Activated CD4-positive, alpha-beta T cell treated with anti-CD3 and anti-CD28 coated beads for 24 hours (primary cell): ENCODE data around the gene CYP1A2.
"Not testable (repeated sequence)": the region's sequence is repeated elsewhere in the genome, so short reads cannot be mapped to it uniquely, and the experiment has no call there.

ENCODE experiments used
- DNase-seq, 2 donors: peaks; one replicate each; pipeline ENCODE4 v3.0.0-alpha.2; 2020; ENCODE audit warnings: low read depth in 2 of 2

CYP1A2 gene, protein sequence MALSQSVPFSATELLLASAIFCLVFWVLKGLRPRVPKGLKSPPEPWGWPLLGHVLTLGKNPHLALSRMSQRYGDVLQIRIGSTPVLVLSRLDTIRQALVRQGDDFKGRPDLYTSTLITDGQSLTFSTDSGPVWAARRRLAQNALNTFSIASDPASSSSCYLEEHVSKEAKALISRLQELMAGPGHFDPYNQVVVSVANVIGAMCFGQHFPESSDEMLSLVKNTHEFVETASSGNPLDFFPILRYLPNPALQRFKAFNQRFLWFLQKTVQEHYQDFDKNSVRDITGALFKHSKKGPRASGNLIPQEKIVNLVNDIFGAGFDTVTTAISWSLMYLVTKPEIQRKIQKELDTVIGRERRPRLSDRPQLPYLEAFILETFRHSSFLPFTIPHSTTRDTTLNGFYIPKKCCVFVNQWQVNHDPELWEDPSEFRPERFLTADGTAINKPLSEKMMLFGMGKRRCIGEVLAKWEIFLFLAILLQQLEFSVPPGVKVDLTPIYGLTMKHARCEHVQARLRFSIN

GRCh38 chr15:74748322-74748946 is at the start of gene CYP1A2:
TSS of gene CYP1A2 (plus strand) at chr15:74748845. CDS start at chr15:74749739, 894 bp downstream.
- no peak for DNase-seq

GRCh38 chr15:74709011-74709410 is 39.6 kb upstream of the CYP1A2 start:
- DNase-seq: no peak

- no peak for DNase-seq
Measured at GRCh38 chr15:74709892-74710291, 38.8 kb upstream of the CYP1A2 start.

- DNase-seq: no peak
Measured at GRCh38 chr15:74710319-74711094, 38.1 kb upstream of the CYP1A2 start.

DNA sequence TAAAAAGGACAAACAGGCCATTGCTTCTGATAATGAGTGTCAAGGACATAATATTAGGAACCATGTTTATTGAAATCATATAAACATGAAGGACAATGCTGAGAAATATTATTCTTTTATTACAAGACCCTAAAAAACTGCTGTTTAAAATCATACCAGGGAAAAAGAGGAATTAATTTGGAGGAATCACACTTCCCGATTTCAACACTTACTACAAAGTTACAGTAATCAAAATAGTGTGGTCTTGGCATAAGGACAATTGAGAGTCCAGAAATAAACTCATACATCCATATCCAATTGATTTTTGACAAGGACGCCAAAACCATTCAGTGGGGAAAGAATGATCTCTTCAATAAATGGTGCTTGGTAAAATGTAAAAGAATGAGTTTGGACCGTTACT is 36.3 kb upstream of the CYP1A2 start:
- no peak for DNase-seq

- DNase-seq: no peak
Measured at GRCh38 chr15:74716651-74717050, 32.0 kb upstream of the CYP1A2 start.

DNA sequence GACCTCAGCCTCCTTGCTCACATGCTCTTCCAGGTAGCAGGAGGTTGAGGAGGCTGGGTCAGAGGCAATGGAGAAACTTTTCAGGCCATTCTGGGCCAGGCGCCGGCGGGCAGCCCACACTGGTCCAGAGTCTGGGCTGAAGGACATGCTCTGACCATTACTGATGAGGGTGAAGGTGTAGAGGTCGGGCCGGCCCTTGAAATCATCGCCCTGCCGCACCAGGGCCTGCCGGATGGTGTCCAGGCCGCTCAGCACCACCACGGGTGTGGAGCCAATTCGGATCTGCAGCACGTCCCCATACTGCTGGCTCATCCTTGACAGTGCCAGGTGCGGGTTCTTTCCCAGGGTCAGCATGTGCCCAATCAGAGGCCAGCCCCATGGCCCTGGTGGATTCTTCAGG is 26.1 kb upstream of the CYP1A2 start:
- no peak for DNase-seq

DNA sequence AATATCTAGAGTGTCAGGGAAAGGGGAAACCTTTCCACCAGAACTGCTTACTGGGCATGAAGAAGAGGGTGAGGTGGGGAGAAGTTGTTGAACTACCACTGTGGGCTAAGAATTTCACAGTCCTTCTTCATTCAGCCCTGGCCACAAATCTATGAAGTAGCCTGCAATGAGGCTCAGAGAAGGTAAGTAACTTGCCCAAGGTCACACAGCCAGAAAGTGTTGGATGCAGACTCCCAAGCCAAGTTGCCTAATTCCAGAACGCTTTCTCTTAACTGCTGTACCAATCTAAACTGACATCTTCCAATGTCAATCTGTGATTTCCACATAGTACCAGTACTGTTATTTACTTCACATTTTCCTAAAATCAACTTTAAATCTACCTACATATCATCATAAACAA is 25.5 kb upstream of the CYP1A2 start:
- DNase-seq: no peak

GRCh38 chr15:74723754-74724334 is 24.8 kb upstream of the CYP1A2 start:
- DNase-seq: no peak

GRCh38 chr15:74724570-74725224 is 23.9 kb upstream of the CYP1A2 start:
- DNase-seq: no peak

GRCh38 chr15:74725225-74725774 is 23.3 kb upstream of the CYP1A2 start, which contains the start of gene CYP1A1:
TSS of gene CYP1A1 (minus strand) at chr15:74725528. CDS start at chr15:74723097, 2,431 bp downstream.
- DNase-seq: peak; percentile 19 to 22

GRCh38 chr15:74725845-74726773 is 22.5 kb upstream of the CYP1A2 start:
- DNase-seq: peak; percentile 35 to 50

GRCh38 chr15:74726774-74727164 is 21.9 kb upstream of the CYP1A2 start:
- no peak for DNase-seq

DNA sequence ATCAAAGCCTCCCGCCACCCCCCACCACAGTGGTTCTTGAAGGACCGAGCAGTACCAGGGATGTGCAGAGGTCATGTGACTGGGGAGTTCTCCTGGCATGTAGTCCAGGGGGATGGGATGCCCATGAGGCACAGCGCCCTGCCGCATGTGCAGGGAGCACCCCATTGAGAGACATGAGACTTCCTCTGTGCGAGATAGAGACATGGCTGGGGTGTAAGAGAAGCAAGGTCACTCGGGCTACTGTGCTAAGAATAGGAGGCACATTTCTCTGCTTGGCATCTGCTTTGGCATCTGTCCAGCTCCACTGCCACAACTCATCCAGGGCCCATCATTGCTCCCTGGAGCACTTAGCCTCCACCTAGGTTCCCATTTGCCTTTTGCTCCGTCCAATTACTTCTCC is 20.9 kb upstream of the CYP1A2 start:
- DNase-seq: no peak

DNA sequence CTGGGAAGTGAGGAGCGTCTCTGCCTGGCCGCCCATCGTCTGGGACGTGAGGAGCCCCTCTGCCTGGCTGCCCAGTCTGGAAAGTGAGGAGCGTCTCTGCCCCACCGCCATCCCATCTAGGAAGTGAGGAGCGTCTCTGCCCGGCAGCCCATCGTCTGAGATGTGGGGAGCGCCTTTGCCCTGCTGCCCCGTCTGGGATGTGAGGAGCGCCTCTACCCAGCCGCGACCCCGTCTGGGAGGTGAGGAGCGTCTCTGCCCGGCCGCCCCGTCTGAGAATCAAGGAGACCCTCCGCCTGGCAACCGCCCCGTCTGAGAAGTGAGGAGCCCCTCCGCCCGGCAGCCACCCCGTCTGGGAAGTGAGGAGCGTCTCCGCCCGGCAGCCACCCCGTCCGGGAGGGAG is 19.9 kb upstream of the CYP1A2 start:
- not testable (repeated sequence) for DNase-seq

- DNase-seq: not testable (repeated sequence)
Measured at GRCh38 chr15:74729372-74729771, 19.3 kb upstream of the CYP1A2 start.

DNA sequence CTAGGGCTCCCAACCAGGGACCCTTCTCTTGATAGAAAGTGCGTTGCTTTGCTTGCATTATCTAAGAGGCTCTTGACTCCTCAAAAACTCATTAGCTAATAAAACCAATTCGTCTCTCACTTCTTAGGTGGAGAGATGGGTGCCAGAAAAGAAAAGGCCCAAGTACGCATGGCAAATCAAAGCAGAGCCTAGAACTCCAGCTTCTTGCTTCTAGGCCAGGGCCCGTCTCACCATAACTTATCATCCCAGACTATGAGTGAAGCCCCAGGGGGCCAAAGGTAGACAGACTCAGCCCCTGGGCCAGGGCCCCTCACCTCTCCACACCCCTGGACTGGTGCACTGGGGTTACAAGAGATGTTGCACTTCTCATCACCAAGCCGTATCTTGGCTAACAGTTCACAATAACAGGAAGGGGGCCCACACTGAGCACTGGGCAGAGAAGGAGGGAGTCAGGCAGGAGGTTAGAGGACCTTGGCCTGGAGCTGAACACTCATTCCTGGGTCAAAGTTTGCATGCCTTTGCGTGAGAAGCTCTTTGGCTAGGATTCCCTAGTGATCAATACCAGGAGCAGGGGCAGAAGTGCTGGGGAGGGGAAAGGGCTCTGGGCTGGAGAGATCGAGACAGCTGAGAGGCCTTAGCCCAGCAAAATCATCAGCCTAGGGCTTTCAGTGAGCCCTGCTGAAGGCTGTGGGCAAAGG is 17.9 kb upstream of the CYP1A2 start:
- DNase-seq: no peak

- no peak for DNase-seq
Measured at GRCh38 chr15:74732846-74733245, 15.8 kb upstream of the CYP1A2 start.

GRCh38 chr15:74733269-74733668 is 15.4 kb upstream of the CYP1A2 start:
- DNase-seq: no peak
